Activated CD8-positive, alpha-beta T cell treated with anti-CD3 and anti-CD28 coated beads for 36 hours (primary cell): Measurements from ENCODE around the gene REEP2. TPM values are rescaled to one million over a fixed set of nuclear protein-coding genes. Genes with fewer than 3 reads are reported as not detected.
"Not testable (repeated sequence)": the region's sequence is repeated elsewhere in the genome, so short reads cannot be mapped to it uniquely, and the experiment has no call there.

Experiments
- ATAC-seq: fragments of 200-7000 bp; cut with Tn5 transposase; one replicate; pipeline ENCODE4 v1.10.0; 2021; ENCODE audit warnings: mild to moderate bottlenecking, moderate library complexity
- CTCF ChIA-PET: fragments of 350-600 bp; sonication (Branson Sonifier 250); formaldehyde crosslinking; loops from one replicate; lab custom pipeline; 2021; ENCODE audit warnings: antibody characterized with exemption; lab: Charles Lee
- POLR2A ChIA-PET: fragments of 350-600 bp; sonication (Branson Sonifier 250); formaldehyde crosslinking; loops from one replicate; lab custom pipeline; 2021; ENCODE audit warnings: antibody characterized with exemption; lab: Charles Lee
- DNase-seq: peaks from one replicate; pipeline ENCODE4 v3.0.0-alpha.2; 2020
- H3K27ac Mint-ChIP-seq: one replicate; pipeline ENCODE4 v1.8.0; 2021; ENCODE audit warnings: mild to moderate bottlenecking, mixed read lengths
- H3K27me3 Mint-ChIP-seq: one replicate; pipeline ENCODE4 v1.8.0; 2021; ENCODE audit warnings: mixed read lengths
- H3K36me3 Mint-ChIP-seq: one replicate; pipeline ENCODE4 v1.8.0; 2021; ENCODE audit warnings: low read depth, mixed read lengths
- H3K4me1 Mint-ChIP-seq: one replicate; pipeline ENCODE4 v1.8.0; 2021; ENCODE audit warnings: low read depth, mixed read lengths
- H3K4me3 Mint-ChIP-seq: one replicate; pipeline ENCODE4 v1.8.0; 2021; ENCODE audit warnings: mild to moderate bottlenecking, moderate library complexity, mixed read lengths
- H3K9me3 Mint-ChIP-seq: one replicate; pipeline ENCODE4 v1.8.0; 2021; ENCODE audit warnings: mixed read lengths
- intact Hi-C: fragments of 100-400 bp; cut with micrococcal nuclease; formaldehyde crosslinking; loops from one replicate; pipeline ENCODE4 v1.10.0; 2022
- total RNA-seq, 2 experiments: library from RNA; stranded (reverse); gene quantifications; one replicate each; pipeline ENCODE4 v1.2.3, GENCODE V29; 2021
- TF ChIP-seq, protein P1 (sequence below): fragments of 200-600 bp; IDR thresholded peaks from one replicate; pipeline ENCODE4 v1.8.0; 2022; ENCODE audit warnings: antibody characterized with exemption, mild to moderate bottlenecking

Gene REEP2
- total RNA-seq, 2 experiments from 2014 or later, result 2.9 to 3.1 TPM

DNA sequence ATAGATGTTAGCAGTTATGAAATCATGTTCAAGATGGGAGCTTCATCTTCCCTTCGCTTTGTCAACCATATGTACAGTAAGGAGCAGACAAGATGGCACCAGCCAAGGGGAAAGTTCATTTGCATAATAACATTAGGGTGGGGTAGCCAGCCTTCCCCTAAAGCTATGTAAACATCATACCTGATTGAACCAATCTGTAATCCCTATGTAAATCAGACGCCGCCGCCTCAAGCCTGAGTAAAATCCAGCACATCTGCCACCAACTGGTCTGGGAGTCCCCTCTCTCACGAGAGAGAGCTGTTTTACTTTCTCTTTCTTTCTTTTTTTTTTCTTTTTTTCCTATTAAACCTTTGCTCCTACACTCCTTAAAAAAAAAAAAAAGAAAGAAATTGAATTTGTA lies 30.8 kb upstream of the REEP2 start:
- CTCF ChIA-PET, result interaction anchor here (1.0 to 9.8 kb wide), 8 partner anchors 9 to 229 kb away, joined by 3 to 70 read pairs (median 3); partner anchors contain the start of genes BRD8, FAM53C, KDM3B and KIF20A
- peaks cover 14% of the 10 kb centered on the region for H3K4me1 Mint-ChIP-seq
- no peaks in the 10 kb centered on the region for H3K27me3 Mint-ChIP-seq
- DNase-seq (peak; percentile 81), ATAC-seq (peak; percentile 96)
- POLR2A ChIA-PET, result interaction anchor here (1.4 to 1.7 kb wide), 4 partner anchors 26 to 97 kb away, joined by 3 to 6 read pairs (median 6); partner anchors contain the start of gene EGR1
- no peaks in the 10 kb centered on the region for H3K9me3 Mint-ChIP-seq
- TF ChIP-seq, protein P1, sequence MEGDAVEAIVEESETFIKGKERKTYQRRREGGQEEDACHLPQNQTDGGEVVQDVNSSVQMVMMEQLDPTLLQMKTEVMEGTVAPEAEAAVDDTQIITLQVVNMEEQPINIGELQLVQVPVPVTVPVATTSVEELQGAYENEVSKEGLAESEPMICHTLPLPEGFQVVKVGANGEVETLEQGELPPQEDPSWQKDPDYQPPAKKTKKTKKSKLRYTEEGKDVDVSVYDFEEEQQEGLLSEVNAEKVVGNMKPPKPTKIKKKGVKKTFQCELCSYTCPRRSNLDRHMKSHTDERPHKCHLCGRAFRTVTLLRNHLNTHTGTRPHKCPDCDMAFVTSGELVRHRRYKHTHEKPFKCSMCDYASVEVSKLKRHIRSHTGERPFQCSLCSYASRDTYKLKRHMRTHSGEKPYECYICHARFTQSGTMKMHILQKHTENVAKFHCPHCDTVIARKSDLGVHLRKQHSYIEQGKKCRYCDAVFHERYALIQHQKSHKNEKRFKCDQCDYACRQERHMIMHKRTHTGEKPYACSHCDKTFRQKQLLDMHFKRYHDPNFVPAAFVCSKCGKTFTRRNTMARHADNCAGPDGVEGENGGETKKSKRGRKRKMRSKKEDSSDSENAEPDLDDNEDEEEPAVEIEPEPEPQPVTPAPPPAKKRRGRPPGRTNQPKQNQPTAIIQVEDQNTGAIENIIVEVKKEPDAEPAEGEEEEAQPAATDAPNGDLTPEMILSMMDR, result no peak
- intact Hi-C loops, result no loop called here
- H3K36me3 Mint-ChIP-seq, result peaks cover 26% of the 10 kb centered on the region
- peak overlapping the region; percentile 19 for H3K4me3 Mint-ChIP-seq
- H3K27ac Mint-ChIP-seq, result peak overlapping the region; percentile 38

DNA sequence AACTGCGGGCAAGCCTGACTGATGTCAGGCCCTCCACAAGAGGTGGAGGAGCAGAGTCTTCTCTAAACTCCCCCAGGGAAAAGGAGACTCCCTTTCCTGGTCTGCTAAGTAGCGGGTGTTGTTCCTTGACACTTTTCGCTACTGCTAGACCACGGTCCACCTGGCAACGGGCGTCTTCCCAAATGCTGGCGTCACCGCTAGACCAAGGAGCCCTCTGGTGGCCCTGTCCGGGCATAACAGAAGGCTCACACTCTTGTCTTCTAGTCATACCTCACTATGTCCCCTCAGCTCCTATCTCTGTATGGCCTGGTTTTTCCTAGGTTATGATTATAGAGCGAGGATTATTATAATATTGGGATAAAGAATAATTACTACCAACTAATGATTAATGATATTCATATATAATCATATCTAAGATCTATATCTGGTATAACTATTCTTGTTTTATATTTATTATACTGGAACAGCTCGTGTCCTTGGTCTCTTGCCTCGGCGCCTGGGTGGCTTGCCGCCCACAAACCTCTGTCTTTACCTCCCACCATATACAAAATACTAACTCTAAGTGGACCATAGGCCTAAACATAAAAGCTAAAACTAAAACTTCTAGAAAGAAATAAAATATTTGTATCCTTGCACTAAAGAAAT lies 27.7 kb upstream of the REEP2 start:
- H3K9me3 Mint-ChIP-seq, H3K27me3 Mint-ChIP-seq, H3K27ac Mint-ChIP-seq, ATAC-seq, intact Hi-C loops, H3K4me3 Mint-ChIP-seq: not testable (repeated sequence)
- ChIA-PET CTCF (interaction anchor here (1.2 to 9.8 kb wide), 3 partner anchors 58 to 232 kb away, joined by 7 to 70 read pairs (median 8); partner anchors contain the start of genes BRD8, KDM3B and KIF20A), POLR2A (interaction anchor here (1.0 kb wide), 1 partner anchor 28 kb away, joined by 3 read pairs; the partner anchor contains the start of gene REEP2)
- Mint-ChIP-seq H3K36me3 (peaks cover 25% of the 10 kb centered on the region), H3K4me1 (peaks cover 12% of the 10 kb centered on the region)
- DNase-seq, result peak; percentile 52
- TF ChIP-seq, protein P1, result peak; percentile 57

GRCh38 chr5:138418444-138418843 lies 20.4 kb upstream of the REEP2 start:
- H3K36me3 Mint-ChIP-seq, result peaks cover 35% of the 10 kb centered on the region
- no peaks in the 10 kb centered on the region for H3K9me3 Mint-ChIP-seq
- intact Hi-C loops, result no loop called here
- no peak overlapping the region for H3K4me3 Mint-ChIP-seq
- H3K27ac Mint-ChIP-seq, result no peak overlapping the region
- H3K27me3 Mint-ChIP-seq, result no peaks in the 10 kb centered on the region
- CTCF ChIA-PET, result interaction anchor here (1.3 kb wide), 1 partner anchor 10 kb away, joined by 4 read pairs; no protein-coding TSS in a partner anchor
- POLR2A ChIA-PET, result interaction anchor here (0.6 kb wide), 1 partner anchor 182 kb away, joined by 3 read pairs; no protein-coding TSS in a partner anchor
- no peak for ATAC-seq
- no peaks in the 10 kb centered on the region for H3K4me1 Mint-ChIP-seq
- TF ChIP-seq, protein P1, result no peak
- DNase-seq, result no peak

DNA sequence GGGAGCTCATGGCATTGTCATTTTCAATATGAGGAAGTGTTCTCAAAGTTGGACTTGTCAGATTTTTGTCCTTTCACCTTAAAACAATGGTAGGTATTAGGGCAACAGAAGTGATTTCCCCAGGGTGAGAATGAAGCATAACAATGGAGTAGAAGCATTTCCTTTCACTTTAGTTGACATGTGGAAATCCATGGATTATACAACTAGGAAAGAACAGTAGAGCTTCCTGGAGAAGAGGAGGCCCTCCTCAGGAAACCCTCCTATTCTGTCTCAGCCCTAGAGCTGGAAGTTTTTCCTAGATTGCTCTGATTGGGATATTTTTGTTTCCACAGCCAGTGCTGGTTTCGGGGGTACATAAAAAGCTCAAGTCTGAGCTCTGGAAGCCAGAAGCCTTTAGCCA lies 13.8 kb upstream of the REEP2 start:
- no peaks in the 10 kb centered on the region for H3K27me3 Mint-ChIP-seq
- no peaks in the 10 kb centered on the region for H3K4me1 Mint-ChIP-seq
- no peak overlapping the region for H3K4me3 Mint-ChIP-seq
- no peak for ATAC-seq
- peaks cover 39% of the 10 kb centered on the region for H3K36me3 Mint-ChIP-seq
- TF ChIP-seq, protein P1, result no peak
- H3K9me3 Mint-ChIP-seq, result no peaks in the 10 kb centered on the region
- H3K27ac Mint-ChIP-seq, result no peak overlapping the region
- intact Hi-C loops, result no loop called here
- POLR2A ChIA-PET, result interaction anchor here (1.0 kb wide), 2 partner anchors 14 to 96 kb away, joined by 3 to 4 read pairs; partner anchors contain the start of gene REEP2
- CTCF ChIA-PET, result interaction anchor here (0.9 to 1.2 kb wide), 2 partner anchors 11 to 73 kb away, joined by 3 read pairs; no protein-coding TSS in a partner anchor
- no peak for DNase-seq

GRCh38 chr5:138435943-138436342 lies 2.9 kb upstream of the REEP2 start:
- ATAC-seq, result no peak
- peaks cover 13% of the 10 kb centered on the region for H3K36me3 Mint-ChIP-seq
- CTCF ChIA-PET, result interaction anchor here (1.5 to 5.8 kb wide), 3 partner anchors 11 to 83 kb away, joined by 3 to 38 read pairs (median 12); partner anchors contain the start of gene KDM3B

More at GRCh38 chr5:138435943-138436342, 2.9 kb upstream of the REEP2 start:
- Mint-ChIP-seq H3K4me3 (no peak overlapping the region), H3K4me1 (peaks cover 12% of the 10 kb centered on the region), H3K27me3 (no peaks in the 10 kb centered on the region), H3K27ac (no peak overlapping the region), H3K9me3 (no peaks in the 10 kb centered on the region)
- intact Hi-C loops, result no loop called here
- no peak for DNase-seq
- POLR2A ChIA-PET, result no interaction called here
- TF ChIP-seq, protein P1, result no peak
